Left lobe of liver (tissue), 2 donors: ENCODE measurements around the gene CD93. TPM values are rescaled to one million over a fixed set of nuclear protein-coding genes. Genes with fewer than 3 reads are reported as not detected.

Source experiments
- ATAC-seq: fragments of 200-7000 bp; cut with Tn5 transposase; one replicate; pipeline ENCODE4 v1.9.1; 2020; ENCODE audit warnings: mild to moderate bottlenecking, moderate library complexity
- DNase-seq: peaks from one replicate; pipeline ENCODE4 v3.0.0-alpha.2; 2020; ENCODE audit warnings: low spot score
- total RNA-seq: library from RNA; stranded (reverse); gene quantifications from one replicate; pipeline ENCODE4 v1.2.1, GENCODE V29; 2021
- donor health status: DM: no; HTN: no; CAD: no; lungs with moderate emphysema.
- donor health status: DM: no; HTN: yes; CAD: no.

Gene CD93
- total RNA-seq, 1 donor from 2014 or later = 4.8 TPM

DNA sequence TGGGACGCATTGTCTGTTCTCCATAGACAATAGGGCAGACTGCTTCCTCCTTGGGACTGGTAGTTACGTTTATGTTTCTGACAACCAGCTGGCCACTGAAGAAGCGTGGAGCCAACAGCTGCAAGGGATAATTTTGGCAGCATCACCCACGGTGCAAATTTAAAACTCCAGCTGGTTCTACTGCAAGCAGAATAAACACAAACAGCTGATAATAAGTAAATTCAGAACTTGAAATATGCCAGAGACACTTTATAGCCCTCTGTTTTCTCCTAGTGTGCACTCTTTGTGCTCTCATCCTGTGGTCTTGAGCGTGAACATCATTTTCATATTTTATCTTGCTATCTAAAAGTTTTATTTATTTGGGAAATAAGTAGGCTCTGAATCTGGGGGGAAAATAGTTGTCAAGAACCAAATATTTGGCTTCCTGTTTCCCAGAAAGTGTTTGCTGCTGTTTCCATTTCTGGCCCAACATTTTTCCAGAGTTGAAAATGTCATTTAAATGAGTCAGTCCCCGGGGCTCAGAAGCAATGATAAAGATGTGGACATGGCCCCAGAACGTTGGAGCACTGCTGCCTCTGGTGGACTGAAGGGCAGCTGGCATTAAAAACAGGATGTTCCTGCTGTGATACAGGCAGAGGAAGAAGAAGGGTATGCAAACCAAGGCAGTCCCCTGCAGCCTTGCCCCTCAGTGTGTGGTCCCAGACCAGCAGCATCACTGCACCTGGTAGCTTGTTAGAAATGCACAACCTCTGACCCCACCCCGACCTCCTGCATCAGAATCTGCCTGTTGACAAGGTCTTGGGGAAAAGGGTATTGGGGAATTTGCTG lies 24.2 kb downstream of the CD93 start:
- peak; percentile 33 for ATAC-seq
- DNase-seq = no peak

- no peak for ATAC-seq
- no peak for DNase-seq
These were observed 24.9 kb downstream of the CD93 start for GRCh38 chr20:23061262-23061661.

- DNase-seq (no peak), ATAC-seq (no peak)
These were observed 25.5 kb downstream of the CD93 start for GRCh38 chr20:23060629-23061028.

DNA sequence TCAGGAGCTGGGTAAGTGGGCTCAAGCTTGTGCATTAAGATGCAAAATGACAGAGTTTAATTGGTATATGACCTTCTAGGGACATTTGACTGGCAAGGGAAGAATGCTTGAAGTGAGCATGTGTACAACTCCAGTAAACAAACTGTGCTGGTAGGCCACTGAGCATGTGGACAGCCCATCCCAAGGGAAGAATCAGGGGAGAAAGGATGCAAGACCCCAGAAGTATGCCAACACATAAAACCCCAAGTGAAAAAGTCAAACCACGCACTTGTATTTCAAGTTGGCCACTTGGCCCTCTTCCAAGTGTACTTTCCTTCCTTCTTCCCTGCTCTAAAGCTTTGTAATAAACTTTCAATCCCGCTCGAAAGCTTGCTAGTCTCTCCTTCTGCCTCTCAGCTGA lies 26.3 kb downstream of the CD93 start:
- ATAC-seq (no peak), DNase-seq (no peak)

GRCh38 chr20:23059001-23059400 lies 27.1 kb downstream of the CD93 start:
- no peak for ATAC-seq
- no peak for DNase-seq

DNA sequence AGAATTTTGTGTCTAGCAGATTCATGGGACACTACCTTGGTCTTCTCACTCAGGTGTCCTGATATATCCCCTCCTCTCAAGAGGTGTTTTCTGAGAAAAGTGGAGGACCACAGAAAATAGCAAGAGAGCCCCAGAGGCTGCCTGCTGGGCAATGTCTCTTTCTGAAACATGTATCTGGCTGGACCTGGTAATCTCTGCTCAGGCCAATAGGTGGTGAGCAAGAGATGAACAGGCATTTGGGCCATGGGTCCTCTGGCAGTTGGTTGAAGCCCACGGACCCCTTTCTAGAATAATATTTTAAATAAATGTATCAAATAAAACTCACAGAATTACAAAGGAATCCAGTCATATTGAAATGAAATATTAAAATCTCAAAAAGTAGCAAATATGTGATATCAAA lies 27.9 kb downstream of the CD93 start:
- DNase-seq (no peak), ATAC-seq (no peak)

DNA sequence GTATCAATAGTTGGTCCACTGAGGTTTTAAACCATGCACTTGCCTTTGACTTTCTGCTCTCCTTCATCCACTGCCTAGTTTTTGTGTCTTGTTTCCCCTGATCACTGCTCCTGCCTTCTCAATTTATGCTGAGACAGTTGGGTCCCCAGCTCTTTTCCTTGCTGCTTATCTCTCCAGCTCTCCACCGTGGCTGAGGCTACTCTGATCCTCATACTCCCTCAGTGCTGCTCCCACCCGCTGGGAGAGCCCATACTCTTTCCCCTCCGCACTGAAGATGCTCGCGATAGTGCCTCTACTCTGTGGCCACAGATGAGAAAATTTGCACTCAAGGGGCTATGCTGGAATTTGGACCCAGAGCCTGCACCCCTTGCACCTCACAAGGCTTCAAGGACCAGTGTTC lies 33.2 kb downstream of the CD93 start:
- DNase-seq = no peak
- no peak for ATAC-seq

DNA sequence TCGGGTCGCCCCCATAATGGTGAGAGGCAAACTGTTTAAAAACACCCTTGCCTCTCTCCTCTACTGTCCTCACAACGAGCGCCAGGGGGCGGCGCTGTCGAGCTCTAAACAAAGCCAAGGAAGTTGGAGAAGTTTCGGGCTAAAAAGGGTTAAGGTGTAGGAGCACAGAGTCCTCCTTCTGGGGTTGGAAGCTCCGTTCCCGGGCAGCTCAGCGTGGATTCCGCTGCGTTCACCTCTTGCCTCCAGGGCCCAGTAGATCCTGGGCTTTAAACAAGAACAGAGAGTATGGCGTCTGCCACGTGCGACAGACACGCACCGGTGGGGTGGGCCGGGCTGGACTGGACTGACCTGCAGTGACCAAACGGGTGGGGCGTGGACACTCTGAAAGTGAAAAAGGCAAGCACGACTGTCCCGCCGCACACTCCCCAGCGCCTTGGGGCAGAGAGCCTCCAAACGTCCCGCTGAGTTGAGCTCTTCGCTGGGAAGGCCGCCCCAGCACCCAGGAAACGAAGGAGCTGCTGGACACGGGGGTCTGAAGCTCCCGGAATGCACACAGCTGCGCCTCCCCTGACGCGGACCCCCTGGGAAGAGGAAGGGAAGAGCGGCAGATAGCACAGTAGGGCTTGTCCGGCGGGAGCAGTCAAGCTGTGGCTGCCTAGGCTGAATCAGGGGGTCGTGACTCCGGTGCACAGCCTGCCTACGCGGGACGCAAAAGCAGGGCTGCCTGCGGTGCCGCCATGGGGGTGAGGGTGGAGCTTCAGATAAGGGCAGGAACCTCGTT lies 35.1 kb downstream of the CD93 start:
- peak; percentile 18 for ATAC-seq

DNA sequence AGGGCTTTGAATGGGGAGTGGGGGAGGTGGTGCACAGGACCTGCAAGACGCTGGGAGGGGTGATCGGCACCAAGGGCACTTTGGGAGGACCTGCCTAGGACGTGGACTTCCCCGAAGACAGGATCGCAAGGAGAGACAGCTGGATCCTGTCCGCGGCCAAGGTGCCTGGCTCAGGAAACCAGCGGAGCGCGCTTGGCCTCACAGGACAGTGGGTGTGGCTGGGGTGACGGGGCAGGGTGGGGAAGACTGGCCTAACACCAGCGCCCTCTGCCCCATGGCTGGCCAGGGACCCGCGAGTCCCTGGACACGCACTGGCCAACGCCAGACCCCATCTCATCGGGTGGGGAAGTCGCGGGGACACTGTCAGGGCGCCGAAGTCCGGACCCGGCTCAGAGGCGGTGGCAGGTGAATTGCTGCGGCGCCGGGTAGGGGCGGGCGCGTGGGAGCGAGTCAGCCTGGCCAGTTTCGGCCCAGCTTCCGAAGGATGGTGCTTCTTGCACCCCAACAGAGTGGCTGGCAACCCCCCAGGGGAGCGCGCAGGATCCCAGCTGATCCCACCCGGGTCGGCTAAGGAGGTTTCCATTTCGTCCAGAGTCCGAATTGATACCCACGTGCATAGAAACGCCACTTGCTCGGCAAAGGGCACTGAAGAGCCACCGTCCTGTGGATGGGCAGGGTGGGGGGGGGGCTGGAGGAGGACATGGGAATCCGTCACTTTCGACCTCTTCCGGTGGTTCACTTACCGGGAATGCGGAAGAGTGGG lies 35.9 kb downstream of the CD93 start:
- ATAC-seq (peak; percentile 16), DNase-seq (no peak)

More for the DNA sequence above, 35.1 kb downstream of the CD93 start:
- DNase-seq = peak; percentile 56

- DNase-seq (peak; percentile 57), ATAC-seq (peak; percentile 42)
These were observed 36.7 kb downstream of the CD93 start, which contains the start of gene THBD for GRCh38 chr20:23049201-23050075. THBD (minus strand) TSS chr20:23049672; CDS start chr20:23049504, 168 bp downstream.

- peak; percentile 71 for ATAC-seq
These were observed 37.6 kb downstream of the CD93 start for GRCh38 chr20:23048283-23049200.

DNA sequence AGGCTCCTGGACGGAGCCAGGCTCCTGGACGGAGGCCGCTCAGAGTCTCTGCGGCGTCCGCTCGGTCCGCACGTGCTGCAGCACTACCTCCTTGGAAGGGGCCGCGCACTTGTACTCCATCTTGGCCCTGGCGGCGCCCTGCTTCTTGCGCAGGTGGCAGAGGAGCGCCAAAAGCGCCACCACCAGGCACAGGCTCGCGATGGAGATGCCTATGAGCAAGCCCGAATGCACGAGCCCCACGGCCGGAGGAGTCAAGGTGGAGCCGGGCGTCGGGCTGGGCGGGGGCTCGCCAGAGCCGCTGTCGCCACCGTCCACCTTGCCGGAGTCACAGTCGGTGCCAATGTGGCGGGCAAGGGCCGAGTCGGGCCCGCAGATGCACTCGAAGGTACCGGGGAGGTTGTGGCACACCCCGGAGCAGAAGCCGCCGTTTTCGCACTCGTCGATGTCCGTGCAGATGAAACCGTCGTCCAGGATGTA lies 38.3 kb downstream of the CD93 start:
- ATAC-seq (no peak), DNase-seq (no peak)

More at GRCh38 chr20:23048283-23049200, 37.6 kb downstream of the CD93 start:
- DNase-seq = peak; percentile 63

DNA sequence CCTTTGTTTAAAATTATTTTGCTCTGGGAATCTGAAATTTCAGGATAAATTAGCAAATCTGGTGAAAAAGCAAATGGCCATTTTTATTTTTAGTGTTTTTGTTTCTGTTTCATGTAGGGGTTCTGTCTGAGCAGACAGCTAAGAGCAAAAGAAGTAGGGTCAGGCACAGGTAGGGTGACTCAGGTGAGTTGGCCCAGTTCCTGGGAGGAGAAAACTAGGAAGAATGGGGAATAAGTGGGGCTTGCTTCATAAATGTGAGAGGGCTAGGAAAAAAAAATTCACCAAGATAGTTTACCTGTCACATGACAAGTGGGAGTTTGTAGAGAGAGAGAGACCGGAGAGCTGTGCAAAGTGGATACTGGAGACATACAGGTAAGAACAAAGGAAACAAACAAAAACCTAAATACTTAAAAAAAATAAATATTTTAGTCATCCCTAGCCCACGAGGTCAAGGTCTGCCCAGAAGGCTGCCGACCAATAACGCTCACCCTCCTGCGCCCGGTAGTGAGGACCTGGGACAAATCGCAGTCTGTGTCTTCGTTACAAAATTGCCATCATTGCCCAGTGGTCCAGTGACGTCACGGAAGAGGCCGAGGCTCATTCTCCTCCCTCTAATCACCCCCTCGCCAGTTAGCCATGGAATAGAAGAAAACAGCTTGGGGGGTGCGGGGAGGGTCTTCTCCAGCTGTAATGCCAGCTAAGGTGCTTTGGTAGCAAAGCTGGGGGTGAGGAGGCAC lies 39.0 kb downstream of the CD93 start:
- ATAC-seq = no peak

DNA sequence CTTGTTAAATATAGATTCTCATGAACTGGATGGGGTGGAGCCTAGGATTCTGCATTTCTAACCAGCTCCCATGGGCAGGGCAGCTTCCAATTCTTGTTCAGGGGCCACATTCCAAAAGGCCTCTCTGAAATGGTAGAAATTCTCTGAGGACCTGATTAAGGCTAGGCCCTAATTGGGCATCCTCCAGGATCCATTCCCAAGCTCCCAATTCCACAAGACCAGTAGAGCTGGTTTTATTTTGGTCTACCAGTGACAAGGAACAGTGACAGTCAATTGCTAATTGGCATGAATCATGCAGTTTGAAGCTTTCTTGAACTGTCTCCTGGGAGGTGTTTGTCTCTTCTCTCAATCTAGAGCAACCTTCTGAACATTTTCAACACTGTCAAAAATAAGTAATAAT lies 39.7 kb downstream of the CD93 start:
- DNase-seq (no peak), ATAC-seq (no peak)

More for the DNA sequence above, 39.0 kb downstream of the CD93 start:
- no peak for DNase-seq

DNA sequence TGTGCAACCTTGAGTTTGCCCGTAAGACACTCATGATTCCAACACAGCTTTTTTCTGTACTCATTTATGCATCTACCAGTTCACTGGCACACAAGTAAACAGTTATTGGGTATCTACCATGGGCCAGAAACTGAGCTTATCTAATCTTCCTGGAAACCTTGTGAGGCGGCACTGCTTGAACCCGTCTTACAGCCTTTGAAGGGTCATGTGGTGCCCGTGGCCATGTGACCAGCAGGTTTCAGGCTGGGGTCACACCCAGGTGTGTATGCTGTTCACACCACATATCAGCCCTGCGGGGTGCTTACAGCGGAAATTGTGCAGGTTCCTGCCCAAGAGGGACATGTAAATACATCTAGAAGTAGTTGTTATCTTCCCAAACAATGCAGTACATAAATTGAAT lies 42.7 kb downstream of the CD93 start:
- DNase-seq = no peak
- ATAC-seq = no peak

DNA sequence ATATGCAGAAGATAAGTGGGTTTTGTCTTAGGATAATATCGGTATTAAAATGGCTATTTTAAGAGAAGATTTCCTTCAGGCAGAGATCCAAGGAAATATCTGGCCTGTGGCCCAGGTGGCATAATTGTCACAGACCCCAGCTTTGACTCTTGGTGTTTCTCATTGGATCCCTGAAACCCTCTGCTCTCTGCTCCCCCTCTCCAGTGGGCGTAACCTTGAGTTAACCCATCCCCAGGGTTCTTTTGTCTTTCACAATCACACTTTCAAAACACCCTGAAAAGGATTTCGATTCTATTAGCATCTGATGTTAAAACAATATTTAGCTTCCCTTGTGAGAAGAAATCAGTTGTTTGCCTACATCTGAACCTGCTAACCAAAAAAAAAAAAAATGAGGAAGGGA lies 43.9 kb downstream of the CD93 start:
- DNase-seq (no peak), ATAC-seq (no peak)

GRCh38 chr20:23039885-23040508 lies 46.1 kb downstream of the CD93 start:
- ATAC-seq = no peak

More at GRCh38 chr20:23039885-23040508, 46.1 kb downstream of the CD93 start:
- DNase-seq = no peak
